HG03045 (cell line): ENCODE measurements around the gene NES.
"Not testable (repeated sequence)": the region's sequence is repeated elsewhere in the genome, so short reads cannot be mapped to it uniquely, and the experiment has no call there.

Experiments
- ATAC-seq: cut with Tn5 transposase; IDR thresholded peaks from one replicate; pipeline ENCODE4 v1.9.1; 2021; ENCODE audit warnings: mild to moderate bottlenecking, moderate library complexity; ENCODE audit not compliant: unreplicated experiment

The NES gene

GRCh38 chr1:156647351-156647750 is 29.9 kb downstream of the NES start:
- ATAC-seq = no peak

- no peak for ATAC-seq
Observed at GRCh38 chr1:156646738-156647211, 30.4 kb downstream of the NES start.

- ATAC-seq = no peak
Observed at GRCh38 chr1:156645666-156646065, 31.5 kb downstream of the NES start.

- no peak for ATAC-seq
Observed at GRCh38 chr1:156645056-156645455, 32.2 kb downstream of the NES start.

- no peak for ATAC-seq
Observed at GRCh38 chr1:156644640-156645039, 32.6 kb downstream of the NES start.

- ATAC-seq = no peak
Observed at GRCh38 chr1:156644146-156644545, 33.1 kb downstream of the NES start.

GRCh38 chr1:156643778-156644092 is 33.5 kb downstream of the NES start:
- ATAC-seq = no peak

- no peak for ATAC-seq
Observed at GRCh38 chr1:156643049-156643777, 34.0 kb downstream of the NES start.

- no peak for ATAC-seq
Observed at GRCh38 chr1:156642265-156643048, 34.8 kb downstream of the NES start.

- ATAC-seq = no peak
Observed at GRCh38 chr1:156641761-156642264, 35.4 kb downstream of the NES start, which contains the start of gene BCAN. TSS of gene BCAN (plus strand) at chr1:156642117. CDS start at chr1:156646055, 3,938 bp downstream.

GRCh38 chr1:156640842-156641706 is 36.1 kb downstream of the NES start:
- ATAC-seq = no peak

GRCh38 chr1:156639601-156640101 is 37.6 kb downstream of the NES start:
- ATAC-seq = no peak

GRCh38 chr1:156638189-156638985 is 38.8 kb downstream of the NES start:
- no peak for ATAC-seq

GRCh38 chr1:156632355-156632754 is 44.9 kb downstream of the NES start:
- no peak for ATAC-seq

- not testable (repeated sequence) for ATAC-seq
Observed at GRCh38 chr1:156631152-156631551, 46.1 kb downstream of the NES start.

- no peak for ATAC-seq
Observed at GRCh38 chr1:156629823-156630449, 47.3 kb downstream of the NES start.

GRCh38 chr1:156627313-156627880 is 49.8 kb downstream of the NES start:
- ATAC-seq = no peak

GRCh38 chr1:156626079-156626438 is 51.1 kb downstream of the NES start:
- no peak for ATAC-seq

- no peak for ATAC-seq
Observed at GRCh38 chr1:156625436-156626078, 51.6 kb downstream of the NES start.
